MM.1S (cell line): ENCODE results near the gene LKAAEAR1.

Source experiments
- EZH2 ChIP-seq: fragments of 300-600 bp; sonication (generic); optimal IDR thresholded peaks from 2 replicates; pipeline ENCODE3; 2017; ENCODE audit warnings: low read depth, mild to moderate bottlenecking, antibody characterized with exemption, low read length, mixed read lengths
- TF ChIP-seq, protein P1 (sequence below): fragments of 300-600 bp; sonication (generic); IDR thresholded peaks from 2 replicates; pipeline ENCODE4 v1.5.1; 2016; ENCODE audit warnings: antibody characterized with exemption, low read length, mixed read lengths

DNA sequence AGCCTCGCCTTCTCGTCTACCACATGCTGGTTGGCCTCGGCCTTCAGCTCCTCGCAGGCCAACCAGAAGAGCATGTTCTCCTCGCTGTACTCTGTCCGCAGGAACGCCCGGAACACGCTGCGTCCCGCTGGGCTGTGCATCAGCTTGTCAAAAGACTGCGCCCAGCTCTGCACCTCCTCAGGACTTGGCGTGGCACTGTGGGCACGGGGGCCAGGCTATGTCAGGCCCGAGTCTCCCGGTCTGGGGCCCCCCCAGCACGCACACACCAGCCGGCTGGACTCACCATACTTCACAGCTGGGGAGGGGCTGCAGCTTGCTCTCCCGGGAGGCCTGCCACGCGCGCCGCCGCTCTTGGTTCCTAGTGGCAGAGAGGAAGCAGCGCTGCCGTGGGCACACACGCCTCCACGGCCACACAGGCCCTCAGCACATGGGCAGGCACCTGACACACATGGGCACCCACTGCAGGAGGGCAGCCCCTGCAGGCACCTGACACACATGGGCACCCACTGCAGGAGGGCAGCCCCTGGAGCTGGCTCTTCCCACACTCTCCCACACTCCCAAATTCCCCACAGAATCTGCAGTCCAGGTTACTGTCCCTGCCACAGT lies 9.9 kb downstream of the LKAAEAR1 start:
- TF ChIP-seq, protein P1, sequence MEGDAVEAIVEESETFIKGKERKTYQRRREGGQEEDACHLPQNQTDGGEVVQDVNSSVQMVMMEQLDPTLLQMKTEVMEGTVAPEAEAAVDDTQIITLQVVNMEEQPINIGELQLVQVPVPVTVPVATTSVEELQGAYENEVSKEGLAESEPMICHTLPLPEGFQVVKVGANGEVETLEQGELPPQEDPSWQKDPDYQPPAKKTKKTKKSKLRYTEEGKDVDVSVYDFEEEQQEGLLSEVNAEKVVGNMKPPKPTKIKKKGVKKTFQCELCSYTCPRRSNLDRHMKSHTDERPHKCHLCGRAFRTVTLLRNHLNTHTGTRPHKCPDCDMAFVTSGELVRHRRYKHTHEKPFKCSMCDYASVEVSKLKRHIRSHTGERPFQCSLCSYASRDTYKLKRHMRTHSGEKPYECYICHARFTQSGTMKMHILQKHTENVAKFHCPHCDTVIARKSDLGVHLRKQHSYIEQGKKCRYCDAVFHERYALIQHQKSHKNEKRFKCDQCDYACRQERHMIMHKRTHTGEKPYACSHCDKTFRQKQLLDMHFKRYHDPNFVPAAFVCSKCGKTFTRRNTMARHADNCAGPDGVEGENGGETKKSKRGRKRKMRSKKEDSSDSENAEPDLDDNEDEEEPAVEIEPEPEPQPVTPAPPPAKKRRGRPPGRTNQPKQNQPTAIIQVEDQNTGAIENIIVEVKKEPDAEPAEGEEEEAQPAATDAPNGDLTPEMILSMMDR = no peak
- no peak for TF ChIP-seq EZH2
